Measurements from ENCODE around the gene CRISP1.
"Not testable (repeated sequence)": the region's sequence is repeated elsewhere in the genome, so short reads cannot be mapped to it uniquely, and the experiment has no call there.

Gene CRISP1

GRCh38 chr6:49799090-49799489 lies 67.2 kb downstream of the CRISP1 start:
- TF ChIP-seq, protein P1, sequence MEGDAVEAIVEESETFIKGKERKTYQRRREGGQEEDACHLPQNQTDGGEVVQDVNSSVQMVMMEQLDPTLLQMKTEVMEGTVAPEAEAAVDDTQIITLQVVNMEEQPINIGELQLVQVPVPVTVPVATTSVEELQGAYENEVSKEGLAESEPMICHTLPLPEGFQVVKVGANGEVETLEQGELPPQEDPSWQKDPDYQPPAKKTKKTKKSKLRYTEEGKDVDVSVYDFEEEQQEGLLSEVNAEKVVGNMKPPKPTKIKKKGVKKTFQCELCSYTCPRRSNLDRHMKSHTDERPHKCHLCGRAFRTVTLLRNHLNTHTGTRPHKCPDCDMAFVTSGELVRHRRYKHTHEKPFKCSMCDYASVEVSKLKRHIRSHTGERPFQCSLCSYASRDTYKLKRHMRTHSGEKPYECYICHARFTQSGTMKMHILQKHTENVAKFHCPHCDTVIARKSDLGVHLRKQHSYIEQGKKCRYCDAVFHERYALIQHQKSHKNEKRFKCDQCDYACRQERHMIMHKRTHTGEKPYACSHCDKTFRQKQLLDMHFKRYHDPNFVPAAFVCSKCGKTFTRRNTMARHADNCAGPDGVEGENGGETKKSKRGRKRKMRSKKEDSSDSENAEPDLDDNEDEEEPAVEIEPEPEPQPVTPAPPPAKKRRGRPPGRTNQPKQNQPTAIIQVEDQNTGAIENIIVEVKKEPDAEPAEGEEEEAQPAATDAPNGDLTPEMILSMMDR (IDR thresholded peaks at IDR 0.05; ENCODE audit: low read depth, low read length): no peak
- DNase-seq (ENCODE audit: low read depth, low spot score): no peak
- in situ Hi-C loops (cut with HindIII; ENCODE audit: low sequenced_read_pairs): no loop called here
- no peak overlapping the region for H3K4me3 ChIP-seq (ENCODE audit: low read depth, low read length)

- H3K4me3 ChIP-seq (ENCODE audit: low read depth, low read length); DNase-seq (ENCODE audit: low read depth, low spot score); in situ Hi-C loops (cut with HindIII; ENCODE audit: low sequenced_read_pairs): not testable (repeated sequence)
Measured at GRCh38 chr6:49796842-49797455, 69.4 kb downstream of the CRISP1 start.

- TF ChIP-seq, protein P1 (IDR thresholded peaks at IDR 0.05; ENCODE audit: low read depth, low read length): no peak
- no peak for DNase-seq (ENCODE audit: low read depth, low spot score)
- in situ Hi-C loops (cut with HindIII; ENCODE audit: low sequenced_read_pairs): no loop called here
- no peak overlapping the region for H3K4me3 ChIP-seq (ENCODE audit: low read depth, low read length)
Measured at GRCh38 chr6:49790341-49790740, 76.0 kb downstream of the CRISP1 start.

DNA sequence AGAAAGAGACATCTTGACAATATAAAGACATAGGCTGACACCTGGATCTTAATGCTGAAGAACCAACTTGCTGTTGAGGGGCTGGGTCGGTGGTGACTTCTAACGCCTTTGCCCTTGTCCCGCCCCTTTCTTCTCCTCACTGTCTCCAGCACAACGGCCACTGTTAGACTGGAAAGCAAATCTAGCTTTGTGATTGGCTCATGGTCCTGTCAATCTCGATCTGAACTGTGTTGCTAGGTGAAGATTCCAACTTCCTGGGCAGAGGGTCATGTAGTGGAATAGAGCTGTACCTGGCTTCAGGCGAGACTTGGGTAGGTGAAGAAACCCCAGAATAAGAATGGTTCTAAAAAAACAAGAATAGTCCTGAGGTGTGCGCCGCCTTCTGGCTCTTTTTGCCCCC lies 79.2 kb downstream of the CRISP1 start, which contains the start of gene PGK2:
Gene PGK2, minus strand, starts transcription at position 110 of the 400 bp plus-strand sequence. Its CDS starts 98 bp downstream, at position 12.
- no peak within 1 kb of the TSS for H3K4me3 ChIP-seq (ENCODE audit: low read depth, low read length)
- TF ChIP-seq, protein P1 (IDR thresholded peaks at IDR 0.05; ENCODE audit: low read depth, low read length): no peak
- no peak for DNase-seq (ENCODE audit: low read depth, low spot score)
- in situ Hi-C loops (cut with HindIII; ENCODE audit: low sequenced_read_pairs): no loop called here

DNA sequence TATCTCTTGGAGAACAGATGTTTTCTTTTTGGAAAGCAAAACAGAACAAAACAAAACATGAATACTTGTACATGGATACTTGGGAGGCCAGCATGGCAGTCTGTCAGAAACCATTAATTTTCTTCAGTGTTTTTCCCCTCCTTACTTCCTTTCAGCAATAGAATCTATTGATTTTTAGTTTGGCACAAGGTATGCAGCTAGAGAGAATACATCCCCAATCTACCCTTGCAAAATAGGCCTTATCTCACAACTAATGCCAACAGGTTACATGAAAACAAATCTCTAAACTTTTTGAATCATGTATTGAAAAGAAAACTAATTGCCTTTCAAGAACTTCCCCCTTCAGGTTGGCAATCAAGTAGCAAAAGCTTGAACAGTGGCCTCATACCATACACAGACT lies 82.1 kb downstream of the CRISP1 start:
- TF ChIP-seq, protein P1 (IDR thresholded peaks at IDR 0.05; ENCODE audit: low read depth, low read length): no peak
- no peak overlapping the region for H3K4me3 ChIP-seq (ENCODE audit: low read depth, low read length)
- in situ Hi-C loops (cut with HindIII; ENCODE audit: low sequenced_read_pairs): no loop called here
- DNase-seq (ENCODE audit: low read depth, low spot score): no peak
